IPS-18a (cell line): Measurements from ENCODE around the gene PTPRE.

Experiments used
- H3K27ac ChIP-seq: one replicate; pipeline ENCODE4 v1.5.1; 2013; ENCODE audit warnings: low read length
- H3K27me3 ChIP-seq: one replicate; pipeline ENCODE4 v1.6.1; 2013; ENCODE audit warnings: mild to moderate bottlenecking, low read length; ENCODE audit not compliant: control insufficient read depth, insufficient read depth
- H3K36me3 ChIP-seq: one replicate; pipeline ENCODE4 v1.6.1; 2013; ENCODE audit warnings: low read depth, low read length; ENCODE audit not compliant: control insufficient read depth
- H3K4me1 ChIP-seq: one replicate; pipeline ENCODE4 v1.6.1; 2013; ENCODE audit warnings: low read depth, low read length; ENCODE audit not compliant: control insufficient read depth
- H3K4me3 ChIP-seq: one replicate; pipeline ENCODE4 v1.5.1; 2013; ENCODE audit warnings: low read length
- H3K9ac ChIP-seq: one replicate; pipeline ENCODE4 v1.6.1; 2013; ENCODE audit warnings: mild to moderate bottlenecking, low read length, moderate library complexity
- H3K9me3 ChIP-seq: one replicate; pipeline ENCODE4 v1.6.1; 2013; ENCODE audit warnings: low read depth, low read length; ENCODE audit not compliant: control insufficient read depth

PTPRE gene

DNA sequence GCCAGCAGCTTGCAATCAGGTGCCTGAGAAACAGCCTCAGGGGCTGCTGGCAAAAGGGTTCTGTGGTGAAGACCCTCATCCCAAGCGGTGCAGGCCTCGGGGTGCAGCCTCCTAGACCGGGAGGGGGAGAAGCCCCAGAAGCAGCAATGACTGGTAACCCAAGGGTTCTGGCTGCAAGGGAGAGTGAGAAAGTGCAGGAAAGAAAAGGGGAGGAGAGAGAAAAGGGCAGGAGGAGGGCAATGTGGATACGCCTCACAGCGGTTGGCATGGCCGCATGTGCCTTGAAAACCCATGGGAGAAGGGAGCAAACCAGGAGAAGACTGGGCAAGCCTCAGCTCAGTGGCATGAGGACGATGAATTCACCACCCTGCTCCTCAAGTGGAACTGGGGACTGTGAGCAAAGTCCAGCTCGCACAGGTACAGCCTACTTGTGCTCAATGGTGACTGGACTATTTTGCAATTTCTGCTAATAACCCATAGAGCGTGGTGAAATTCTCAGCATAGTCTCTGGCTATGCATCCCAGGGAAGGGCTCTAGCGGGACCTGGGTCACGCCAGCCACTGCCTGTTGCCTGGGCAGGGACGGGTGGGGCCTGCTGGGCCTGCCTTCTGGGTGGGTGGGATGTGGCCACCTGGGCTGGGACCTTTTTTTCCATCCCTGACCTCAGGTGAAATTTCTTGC lies 20.4 kb upstream of the PTPRE start:
- H3K4me3 ChIP-seq = no peak overlapping the region
- H3K27me3 ChIP-seq = no peaks in the 10 kb centered on the region
- no peaks in the 10 kb centered on the region for H3K4me1 ChIP-seq
- no peaks in the 10 kb centered on the region for H3K9me3 ChIP-seq
- no peak overlapping the region for H3K27ac ChIP-seq
- H3K36me3 ChIP-seq = no peaks in the 10 kb centered on the region
- no peak overlapping the region for H3K9ac ChIP-seq

DNA sequence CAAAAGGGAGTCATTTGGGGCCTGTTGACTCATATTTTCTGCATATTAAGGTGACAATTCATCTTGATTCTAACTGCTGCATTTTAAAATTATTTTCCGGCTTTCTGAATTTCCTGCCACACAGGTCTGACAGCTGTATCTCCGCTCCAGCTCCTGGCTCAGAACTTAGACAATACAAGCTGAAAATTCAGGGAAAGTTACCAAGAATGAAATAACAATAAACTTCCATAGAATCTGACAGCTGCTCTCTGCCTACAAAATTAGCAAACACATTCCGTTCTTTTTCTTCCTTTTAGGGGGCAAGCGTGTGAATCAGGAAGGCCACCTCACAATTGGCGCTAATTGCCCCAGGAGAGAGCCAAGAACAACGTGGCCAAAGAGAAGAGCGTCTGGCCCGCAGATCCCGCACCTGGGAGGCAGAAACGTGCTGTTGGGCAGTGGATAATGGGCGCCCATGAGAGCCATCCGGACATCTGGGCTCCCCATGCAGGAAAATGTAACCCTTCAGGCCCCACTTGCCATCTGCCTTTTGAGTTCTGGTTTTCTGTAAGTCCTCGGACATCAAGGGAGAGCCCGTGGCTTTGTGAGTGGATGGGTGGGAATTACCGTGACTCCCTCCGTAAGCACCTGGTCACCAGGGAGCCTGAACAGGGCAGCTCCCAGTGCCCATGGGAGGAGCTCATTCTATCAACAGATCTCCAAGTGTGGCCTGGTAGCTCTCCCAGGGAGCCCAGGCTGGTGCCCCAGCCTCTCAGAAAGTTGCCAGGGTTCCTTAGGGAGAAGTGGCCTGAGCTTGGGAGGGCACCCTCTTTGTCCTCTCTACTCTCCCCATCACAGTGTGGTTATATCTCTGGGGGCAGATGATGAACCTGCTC lies 19.1 kb upstream of the PTPRE start:
- H3K9ac ChIP-seq = no peak overlapping the region
- no peak overlapping the region for H3K27ac ChIP-seq

DNA sequence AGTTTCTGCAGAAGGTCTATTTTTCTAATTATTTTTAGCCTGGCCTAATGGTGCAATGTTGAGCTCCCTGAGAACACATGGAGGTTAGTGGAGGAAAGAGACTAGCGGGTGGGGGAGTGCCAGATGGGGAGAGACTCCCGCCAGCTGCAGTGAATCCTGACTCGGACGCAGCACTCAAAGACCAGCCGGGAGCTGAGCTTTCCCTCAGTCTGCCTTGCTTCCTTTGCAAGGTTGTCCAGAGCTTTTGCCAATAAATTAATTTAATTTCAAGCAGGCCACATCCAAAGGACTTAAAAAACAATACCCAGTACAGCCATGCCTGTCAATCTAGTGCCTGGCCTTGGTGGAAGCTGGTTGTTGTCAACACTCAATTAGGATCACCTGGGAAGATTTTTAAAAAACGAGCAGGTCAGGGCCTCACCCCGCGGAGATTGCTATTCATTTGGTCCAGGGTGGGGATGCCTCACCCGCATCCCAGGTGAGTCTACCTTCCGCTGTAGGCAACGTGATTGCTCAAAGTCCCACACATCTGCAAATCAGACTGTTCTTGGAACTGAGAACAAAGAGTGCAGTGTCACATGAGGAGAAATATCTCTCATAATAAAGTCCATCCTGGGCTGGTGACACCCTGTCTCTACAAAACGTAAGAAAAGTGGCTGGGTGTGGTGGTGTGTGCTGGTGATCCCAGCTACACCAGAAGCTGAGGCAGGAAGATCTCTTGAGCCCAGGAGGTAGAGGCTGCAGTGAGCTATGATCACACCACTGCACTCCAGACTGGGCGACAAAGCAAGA lies 18.2 kb upstream of the PTPRE start:
- no peak overlapping the region for H3K27ac ChIP-seq
- no peak overlapping the region for H3K9ac ChIP-seq
- no peaks in the 10 kb centered on the region for H3K4me1 ChIP-seq
- H3K9me3 ChIP-seq = no peaks in the 10 kb centered on the region
- H3K4me3 ChIP-seq = no peak overlapping the region
- H3K36me3 ChIP-seq = no peaks in the 10 kb centered on the region
- no peaks in the 10 kb centered on the region for H3K27me3 ChIP-seq

More for the DNA sequence above, 19.1 kb upstream of the PTPRE start:
- no peak overlapping the region for H3K4me3 ChIP-seq
- no peaks in the 10 kb centered on the region for H3K27me3 ChIP-seq
- H3K4me1 ChIP-seq = no peaks in the 10 kb centered on the region
- H3K9me3 ChIP-seq = no peaks in the 10 kb centered on the region
- H3K36me3 ChIP-seq = no peaks in the 10 kb centered on the region

DNA sequence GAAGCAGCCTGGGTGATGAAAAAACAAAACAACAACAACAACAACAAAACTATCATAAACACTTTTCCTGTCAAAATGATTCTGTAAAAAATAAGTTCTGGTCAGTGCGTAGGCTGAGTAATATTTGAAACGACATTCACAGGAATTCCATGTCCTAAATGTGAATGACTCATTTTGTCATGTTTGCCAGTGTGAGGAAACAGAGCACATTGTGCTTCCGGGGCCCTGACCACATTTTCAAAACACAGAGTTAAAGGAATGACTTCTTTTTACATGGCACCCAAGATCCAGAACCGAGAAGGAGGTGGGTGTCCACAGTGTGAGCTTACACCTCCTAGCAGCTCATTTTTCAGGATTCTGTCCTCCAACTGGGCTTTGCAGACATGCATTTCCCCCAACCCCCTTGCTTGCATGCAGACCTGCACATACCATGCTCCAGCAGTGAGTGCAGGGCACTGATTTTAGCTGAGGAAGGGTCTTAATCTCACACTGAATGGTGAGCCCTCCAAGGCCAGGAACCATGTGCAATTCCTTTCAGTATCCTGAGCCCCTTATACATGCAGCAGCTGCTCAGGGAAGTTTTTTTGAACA lies 17.2 kb upstream of the PTPRE start:
- Histone ChIP-seq H3K9ac (no peak overlapping the region), H3K27me3 (no peaks in the 10 kb centered on the region), H3K4me3 (no peak overlapping the region), H3K36me3 (no peaks in the 10 kb centered on the region), H3K9me3 (no peaks in the 10 kb centered on the region), H3K4me1 (no peaks in the 10 kb centered on the region), H3K27ac (no peak overlapping the region)

DNA sequence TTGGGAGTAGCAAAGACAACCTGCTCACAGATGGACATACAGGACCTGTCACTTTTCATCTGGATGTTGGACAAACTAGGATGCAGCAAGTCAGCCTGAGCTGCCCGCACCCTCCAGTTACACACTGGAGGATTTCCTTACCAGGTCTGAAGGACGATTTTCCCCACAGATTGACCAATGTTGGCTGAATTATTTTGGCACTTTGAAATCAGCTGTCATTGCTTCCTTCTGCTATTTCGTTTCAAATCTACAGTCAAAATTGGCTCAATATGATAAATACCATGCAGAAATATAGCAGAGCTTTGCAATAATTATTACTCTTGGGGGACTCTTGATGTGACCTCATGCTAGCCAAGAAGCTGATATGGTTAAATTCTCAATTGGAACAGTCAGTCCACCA lies 16.7 kb upstream of the PTPRE start:
- Histone ChIP-seq H3K9ac (no peak overlapping the region), H3K4me1 (no peaks in the 10 kb centered on the region), H3K4me3 (no peak overlapping the region), H3K27me3 (no peaks in the 10 kb centered on the region), H3K36me3 (no peaks in the 10 kb centered on the region), H3K27ac (no peak overlapping the region), H3K9me3 (no peaks in the 10 kb centered on the region)

DNA sequence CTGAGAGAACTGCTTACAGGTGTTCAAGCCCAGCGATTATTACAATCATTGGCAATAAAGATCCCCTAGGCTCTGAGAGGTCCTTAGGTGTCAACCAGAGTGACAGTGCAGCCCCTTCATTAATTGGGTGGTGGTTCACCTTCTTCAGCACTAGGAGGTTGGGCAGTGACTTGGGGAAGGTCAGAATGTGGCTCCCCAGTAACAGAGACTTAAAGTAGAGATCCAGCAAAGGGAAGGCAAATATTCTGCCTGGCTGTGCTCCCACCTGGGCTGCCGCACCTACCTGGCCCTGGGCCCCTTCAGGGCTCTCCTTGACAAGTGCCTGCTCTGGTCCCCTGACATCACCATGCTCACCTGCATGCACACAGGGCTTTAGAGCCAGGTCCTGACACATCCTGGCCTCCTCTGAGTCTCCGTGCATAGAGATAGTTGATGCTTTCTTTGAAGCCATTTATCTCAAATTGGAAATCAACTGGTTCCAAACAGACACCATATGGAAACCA lies 16.0 kb upstream of the PTPRE start:
- no peaks in the 10 kb centered on the region for H3K27me3 ChIP-seq
- no peak overlapping the region for H3K27ac ChIP-seq
- no peak overlapping the region for H3K4me3 ChIP-seq
- no peak overlapping the region for H3K9ac ChIP-seq
- H3K9me3 ChIP-seq = no peaks in the 10 kb centered on the region
- H3K36me3 ChIP-seq = no peaks in the 10 kb centered on the region
- H3K4me1 ChIP-seq = no peaks in the 10 kb centered on the region

DNA sequence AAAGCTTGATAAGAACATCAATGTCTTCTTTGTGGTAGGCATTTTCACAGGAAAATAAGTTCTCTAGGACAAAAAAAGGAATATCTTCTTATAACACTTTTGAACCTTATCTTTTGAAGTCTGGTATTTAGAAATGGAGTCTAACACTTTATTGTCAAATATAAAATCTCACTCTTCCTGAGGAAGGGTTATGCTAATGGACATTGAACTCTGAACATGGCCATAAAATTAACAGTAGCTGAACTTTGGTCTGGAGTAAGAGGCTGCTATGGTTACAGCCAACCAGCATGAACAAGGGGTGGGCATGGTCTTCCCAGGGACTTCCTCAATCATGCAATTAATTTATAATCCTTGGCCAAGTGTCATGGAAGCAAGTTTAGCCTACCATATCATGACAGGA lies 14.2 kb upstream of the PTPRE start, which contains the start of gene CLRN3:
TSS of gene CLRN3 (minus strand) at position 199 of the 400 bp plus-strand sequence. CDS start at position 42, 157 bp downstream.
- Histone ChIP-seq H3K27me3 (no peaks in the 10 kb centered on the region), H3K9ac (no peak within 1 kb of the TSS), H3K27ac (no peak within 1 kb of the TSS), H3K4me3 (no peak within 1 kb of the TSS), H3K4me1 (no peaks in the 10 kb centered on the region), H3K36me3 (no peaks in the 10 kb centered on the region), H3K9me3 (no peaks in the 10 kb centered on the region)

DNA sequence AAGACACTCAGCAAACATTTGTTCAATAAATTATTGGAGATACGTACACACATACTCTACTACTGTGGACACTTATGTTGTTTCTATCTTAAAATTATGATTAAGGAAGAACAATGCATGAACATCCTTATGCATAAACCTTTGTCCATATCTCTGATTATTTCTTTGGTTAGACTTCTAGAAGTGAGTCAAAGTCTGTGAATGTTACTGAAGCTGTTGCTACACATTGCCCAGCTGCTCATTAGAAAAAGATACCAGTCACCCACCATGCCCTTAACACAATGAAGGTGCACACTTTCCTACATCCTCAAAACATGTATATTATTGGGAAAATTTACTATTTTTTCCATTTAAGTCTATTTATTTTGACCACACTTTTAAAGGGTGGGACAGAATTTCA lies 12.8 kb upstream of the PTPRE start:
- H3K27ac ChIP-seq = no peak overlapping the region
- H3K4me1 ChIP-seq = no peaks in the 10 kb centered on the region
- no peak overlapping the region for H3K4me3 ChIP-seq
- H3K9me3 ChIP-seq = no peaks in the 10 kb centered on the region
- no peak overlapping the region for H3K9ac ChIP-seq
- H3K36me3 ChIP-seq = no peaks in the 10 kb centered on the region
- no peaks in the 10 kb centered on the region for H3K27me3 ChIP-seq

DNA sequence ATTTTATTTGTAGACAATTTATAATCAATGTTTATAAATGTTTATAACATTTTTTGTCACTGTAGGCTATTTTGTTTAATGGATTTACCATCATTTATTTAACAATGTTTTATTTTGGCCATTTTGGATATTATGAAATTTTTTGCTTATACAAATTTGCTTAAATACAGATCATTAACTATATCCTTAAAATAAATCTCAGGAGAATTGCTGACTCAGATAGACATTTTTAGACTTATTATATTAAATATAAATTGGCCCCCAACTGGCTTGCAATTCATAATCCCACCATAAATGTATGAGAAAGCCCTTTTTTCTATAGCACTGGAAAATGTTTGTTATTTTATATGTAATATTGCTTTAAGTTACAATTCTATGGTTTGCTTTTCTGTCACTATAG lies 10.3 kb upstream of the PTPRE start:
- H3K27me3 ChIP-seq = no peaks in the 10 kb centered on the region

DNA sequence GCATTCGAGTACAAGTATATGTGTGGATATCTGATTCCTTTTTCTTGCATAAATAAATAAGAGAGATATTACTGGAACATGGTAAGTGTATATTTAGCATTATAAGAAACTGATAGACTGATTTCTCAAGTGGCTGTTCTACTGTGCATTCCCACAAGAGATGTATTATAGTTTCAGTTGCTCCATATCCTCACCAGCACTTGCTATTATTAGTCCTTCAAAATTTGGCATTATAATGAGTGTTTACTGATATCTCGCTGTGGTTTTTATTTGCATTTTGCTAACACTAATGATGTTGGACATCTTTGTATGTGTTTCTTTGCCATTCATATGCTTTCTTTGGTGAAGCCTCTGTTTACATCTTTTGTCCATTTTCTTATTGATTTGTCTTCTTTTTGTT lies 9.7 kb upstream of the PTPRE start:
- Histone ChIP-seq H3K9ac (no peak overlapping the region), H3K27ac (no peak overlapping the region), H3K27me3 (no peaks in the 10 kb centered on the region), H3K4me3 (no peak overlapping the region), H3K36me3 (no peaks in the 10 kb centered on the region), H3K4me1 (no peaks in the 10 kb centered on the region), H3K9me3 (no peaks in the 10 kb centered on the region)

More for the DNA sequence above, 10.3 kb upstream of the PTPRE start:
- no peak overlapping the region for H3K27ac ChIP-seq
- H3K4me1 ChIP-seq = no peaks in the 10 kb centered on the region
- no peak overlapping the region for H3K9ac ChIP-seq
- no peaks in the 10 kb centered on the region for H3K9me3 ChIP-seq
- no peaks in the 10 kb centered on the region for H3K36me3 ChIP-seq
- no peak overlapping the region for H3K4me3 ChIP-seq
